ENCODE data around the gene SRGAP3.

DNA sequence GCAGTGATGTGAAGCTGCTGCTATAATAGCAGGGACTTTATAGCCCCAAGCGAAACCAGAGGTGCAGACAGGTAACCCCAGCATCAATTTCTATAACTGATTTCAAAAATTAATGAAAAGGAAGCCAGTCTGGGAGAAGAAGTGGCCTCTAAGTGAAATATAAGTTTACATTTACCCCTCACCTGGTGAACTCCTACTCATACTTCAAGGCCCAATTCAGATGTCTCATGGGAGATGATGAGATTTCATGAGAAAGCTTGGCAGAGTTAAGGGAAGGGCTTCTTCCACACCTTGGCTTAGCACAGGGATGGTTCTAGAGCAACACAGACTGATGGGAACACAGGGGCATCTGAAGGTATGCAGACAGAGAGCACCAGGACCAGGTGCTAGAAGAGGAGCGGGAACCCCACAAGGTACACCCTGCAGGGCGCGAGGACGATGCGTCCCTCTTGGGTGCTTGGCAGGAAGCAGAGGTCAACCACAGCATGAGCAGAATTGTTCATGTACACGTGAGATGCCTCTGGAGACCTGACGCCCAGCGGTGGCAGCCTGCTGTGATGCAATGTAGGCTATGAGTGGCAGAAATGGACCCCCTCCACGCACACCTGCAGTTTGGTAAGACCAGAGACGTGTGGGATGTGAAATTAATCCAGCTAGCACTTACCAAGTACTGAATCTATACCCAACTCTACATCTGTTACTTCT is 102.9 kb downstream of the SRGAP3 start:
- no peak for TF ChIP-seq POLR2A (IDR thresholded peaks at IDR 0.05)
- TF ChIP-seq, protein P1, sequence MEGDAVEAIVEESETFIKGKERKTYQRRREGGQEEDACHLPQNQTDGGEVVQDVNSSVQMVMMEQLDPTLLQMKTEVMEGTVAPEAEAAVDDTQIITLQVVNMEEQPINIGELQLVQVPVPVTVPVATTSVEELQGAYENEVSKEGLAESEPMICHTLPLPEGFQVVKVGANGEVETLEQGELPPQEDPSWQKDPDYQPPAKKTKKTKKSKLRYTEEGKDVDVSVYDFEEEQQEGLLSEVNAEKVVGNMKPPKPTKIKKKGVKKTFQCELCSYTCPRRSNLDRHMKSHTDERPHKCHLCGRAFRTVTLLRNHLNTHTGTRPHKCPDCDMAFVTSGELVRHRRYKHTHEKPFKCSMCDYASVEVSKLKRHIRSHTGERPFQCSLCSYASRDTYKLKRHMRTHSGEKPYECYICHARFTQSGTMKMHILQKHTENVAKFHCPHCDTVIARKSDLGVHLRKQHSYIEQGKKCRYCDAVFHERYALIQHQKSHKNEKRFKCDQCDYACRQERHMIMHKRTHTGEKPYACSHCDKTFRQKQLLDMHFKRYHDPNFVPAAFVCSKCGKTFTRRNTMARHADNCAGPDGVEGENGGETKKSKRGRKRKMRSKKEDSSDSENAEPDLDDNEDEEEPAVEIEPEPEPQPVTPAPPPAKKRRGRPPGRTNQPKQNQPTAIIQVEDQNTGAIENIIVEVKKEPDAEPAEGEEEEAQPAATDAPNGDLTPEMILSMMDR (IDR thresholded peaks at IDR 0.05), result no peak
